ENCODE results near the gene AREG. TPM values are rescaled to one million over a fixed set of nuclear protein-coding genes. Genes with fewer than 3 reads are reported as not detected.
A peak's percentile ranks its signal among the peaks of the same experiment; 100 is the strongest.

AREG gene
- total RNA-seq, 1 experiment from 2014 or later: 739 TPM

DNA sequence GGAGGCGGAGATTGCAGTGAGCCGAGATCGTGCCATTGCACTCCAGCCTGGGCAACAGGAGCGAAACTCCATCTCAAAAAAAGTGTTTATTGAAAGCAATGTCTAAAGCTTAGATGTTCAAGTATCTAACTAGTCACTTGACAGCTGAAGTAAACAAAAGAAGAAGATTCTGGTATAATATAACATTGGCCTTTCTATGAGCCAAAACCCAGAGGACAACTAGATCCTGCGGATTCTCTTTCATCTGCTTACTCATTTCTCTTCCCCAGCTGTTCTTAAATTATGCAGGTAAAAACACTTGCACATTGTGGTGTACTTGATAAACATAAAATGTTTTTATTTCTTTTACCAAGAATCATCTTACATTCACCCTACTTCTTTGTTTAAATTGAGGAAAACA is 24.1 kb upstream of the AREG start:
- CTCF ChIA-PET: no interaction called here
- H2AFZ ChIP-seq (ENCODE audit: low read depth, low read length, poor library complexity, severe bottlenecking): peak overlapping the region; percentile 8
- ATAC-seq (no peak), DNase-seq (ENCODE audit: low read depth, low spot score) (no peak)
- H3K27ac ChIP-seq (ENCODE audit: low read depth, low read length): no peak overlapping the region
- no peaks in the 10 kb centered on the region for H3K79me2 ChIP-seq (ENCODE audit: insufficient read depth, low read length)
- no peak overlapping the region for H3K4me2 ChIP-seq (ENCODE audit: low read length)
- no peaks in the 10 kb centered on the region for H3K27me3 ChIP-seq (ENCODE audit: insufficient read depth, low read length)
- H3K9ac ChIP-seq (ENCODE audit: low read length): no peak overlapping the region
- POLR2A ChIA-PET: interaction anchor here (1.2 to 1.5 kb wide), 2 partner anchors 24 to 30 kb away, joined by 3 to 10 read pairs; partner anchors contain the start of gene AREG
- H3K9me3 ChIP-seq (ENCODE audit: control insufficient read depth in 1 of 2, insufficient read depth in 1 of 2, low read depth in 1 of 2, low read length in 2 of 2): no peaks in the 10 kb centered on the region
- RAD21 ChIA-PET (ENCODE audit: low non-redundant PET in 1 of 2, low total read pairs in 2 of 2, uncharacterized antibody in 2 of 2, unreplicated experiment in 2 of 2): no interaction called here
- no peaks in the 10 kb centered on the region for H4K20me1 ChIP-seq (ENCODE audit: insufficient read depth)
- no peaks in the 10 kb centered on the region for H3K36me3 ChIP-seq (ENCODE audit: control insufficient read depth in 1 of 2, insufficient read depth in 2 of 2, low read length in 2 of 2)
- H3K4me3 ChIP-seq (replicated peaks in 1 of 2; ENCODE audit: low read depth in 1 of 2, low read length in 2 of 2): no peak overlapping the region
- TF ChIP-seq CEBPB (IDR thresholded peaks at IDR 0.05; ENCODE audit: low read depth) (no peak), ZFX (IDR thresholded peaks at IDR 0.05) (no peak), POLR2A (IDR thresholded peaks at IDR 0.05; ENCODE audit: borderline replicate concordance, extremely low read depth, insufficient read depth, insufficient read length) (no peak), SIN3A (IDR thresholded peaks at IDR 0.05; ENCODE audit: low read depth) (no peak), SP1 (IDR thresholded peaks at IDR 0.05; ENCODE audit: low read depth) (no peak), YY1 (IDR thresholded peaks at IDR 0.05; ENCODE audit: extremely low read depth, insufficient replicate concordance, low read depth, low read length) (no peak)
- TF ChIP-seq, protein P1, sequence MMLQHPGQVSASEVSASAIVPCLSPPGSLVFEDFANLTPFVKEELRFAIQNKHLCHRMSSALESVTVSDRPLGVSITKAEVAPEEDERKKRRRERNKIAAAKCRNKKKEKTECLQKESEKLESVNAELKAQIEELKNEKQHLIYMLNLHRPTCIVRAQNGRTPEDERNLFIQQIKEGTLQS (IDR thresholded peaks at IDR 0.05): no peak
- H3K4me1 ChIP-seq (ENCODE audit: control insufficient read depth in 1 of 2, insufficient read depth in 2 of 2, low read length in 2 of 2): peaks cover 44 to 55% of the 10 kb centered on the region in 2 experiments
- H3K9me2 ChIP-seq (ENCODE audit: insufficient read depth): no peaks in the 10 kb centered on the region
- intact Hi-C loops (cut with micrococcal nuclease): no loop called here
- no TSS peak for BruUV-seq (replicated peaks)

GRCh38 chr4:74423104-74423503 is 21.8 kb upstream of the AREG start:
- Histone ChIP-seq H3K9ac (ENCODE audit: low read length) (no peak overlapping the region), H3K27ac (ENCODE audit: low read depth, low read length) (peak overlapping the region; percentile 24; the same call in 1 of the 2 replicates), H3K36me3 (ENCODE audit: control insufficient read depth in 1 of 2, insufficient read depth in 2 of 2, low read length in 2 of 2) (no peaks in the 10 kb centered on the region), H3K4me1 (ENCODE audit: control insufficient read depth in 1 of 2, insufficient read depth in 2 of 2, low read length in 2 of 2) (peaks cover 24 to 34% of the 10 kb centered on the region in 2 experiments), H2AFZ (ENCODE audit: low read depth, low read length, poor library complexity, severe bottlenecking) (peak overlapping the region; percentile 84), H3K4me2 (ENCODE audit: low read length) (peak overlapping the region; percentile 39), H3K4me3 (replicated peaks in 1 of 2; ENCODE audit: low read depth in 1 of 2, low read length in 2 of 2) (no peak overlapping the region), H3K9me3 (ENCODE audit: control insufficient read depth in 1 of 2, insufficient read depth in 1 of 2, low read depth in 1 of 2, low read length in 2 of 2) (no peaks in the 10 kb centered on the region), H3K79me2 (ENCODE audit: insufficient read depth, low read length) (no peaks in the 10 kb centered on the region), H3K27me3 (ENCODE audit: insufficient read depth, low read length) (no peaks in the 10 kb centered on the region), H3K9me2 (ENCODE audit: insufficient read depth) (no peaks in the 10 kb centered on the region), H4K20me1 (ENCODE audit: insufficient read depth) (no peaks in the 10 kb centered on the region)
- intact Hi-C loops (cut with micrococcal nuclease): no loop called here
- POLR2A ChIA-PET: interaction anchor here (0.6 to 4.7 kb wide), 2 partner anchors 22 to 24 kb away, joined by 3 to 23 read pairs; partner anchors contain the start of gene AREG
- CTCF ChIA-PET: no interaction called here
- no TSS peak for BruUV-seq (replicated peaks)
- DNase-seq (ENCODE audit: low read depth, low spot score) (no peak), ATAC-seq (0 out of 2 replicates have a peak, but pooled peaks have one; percentile 23)
- RAD21 ChIA-PET (ENCODE audit: low non-redundant PET in 1 of 2, low total read pairs in 2 of 2, uncharacterized antibody in 2 of 2, unreplicated experiment in 2 of 2): no interaction called here
- no peak for TF ChIP-seq EGR1 (IDR thresholded peaks at IDR 0.05; ENCODE audit: low read depth)
- no peak for TF ChIP-seq ZFX (IDR thresholded peaks at IDR 0.05)
- no peak for TF ChIP-seq JUND (IDR thresholded peaks at IDR 0.05)
- no peak for TF ChIP-seq SP1 (IDR thresholded peaks at IDR 0.05; ENCODE audit: low read depth)
- TF ChIP-seq RAD21 (IDR thresholded peaks at IDR 0.05; ENCODE audit: low read depth): no peak
- no peak for TF ChIP-seq ZBTB33 (IDR thresholded peaks at IDR 0.05; ENCODE audit: extremely low read depth, insufficient replicate concordance, low read length)
- TF ChIP-seq, protein P2, sequence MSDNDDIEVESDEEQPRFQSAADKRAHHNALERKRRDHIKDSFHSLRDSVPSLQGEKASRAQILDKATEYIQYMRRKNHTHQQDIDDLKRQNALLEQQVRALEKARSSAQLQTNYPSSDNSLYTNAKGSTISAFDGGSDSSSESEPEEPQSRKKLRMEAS (IDR thresholded peaks at IDR 0.05): no peak
- TF ChIP-seq FOSL1 (IDR thresholded peaks at IDR 0.05; ENCODE audit: low read depth): peak; percentile 10; the same call in 1 of the 2 replicates

Data from HCT116 (cell line).